GM21423 (cell line): ENCODE results near the gene RARA.

Source experiments
- ATAC-seq: cut with Tn5 transposase; IDR thresholded peaks from one replicate; pipeline ENCODE4 v1.9.1; 2021; ENCODE audit warnings: mild to moderate bottlenecking, moderate library complexity; ENCODE audit not compliant: unreplicated experiment

The RARA gene

DNA sequence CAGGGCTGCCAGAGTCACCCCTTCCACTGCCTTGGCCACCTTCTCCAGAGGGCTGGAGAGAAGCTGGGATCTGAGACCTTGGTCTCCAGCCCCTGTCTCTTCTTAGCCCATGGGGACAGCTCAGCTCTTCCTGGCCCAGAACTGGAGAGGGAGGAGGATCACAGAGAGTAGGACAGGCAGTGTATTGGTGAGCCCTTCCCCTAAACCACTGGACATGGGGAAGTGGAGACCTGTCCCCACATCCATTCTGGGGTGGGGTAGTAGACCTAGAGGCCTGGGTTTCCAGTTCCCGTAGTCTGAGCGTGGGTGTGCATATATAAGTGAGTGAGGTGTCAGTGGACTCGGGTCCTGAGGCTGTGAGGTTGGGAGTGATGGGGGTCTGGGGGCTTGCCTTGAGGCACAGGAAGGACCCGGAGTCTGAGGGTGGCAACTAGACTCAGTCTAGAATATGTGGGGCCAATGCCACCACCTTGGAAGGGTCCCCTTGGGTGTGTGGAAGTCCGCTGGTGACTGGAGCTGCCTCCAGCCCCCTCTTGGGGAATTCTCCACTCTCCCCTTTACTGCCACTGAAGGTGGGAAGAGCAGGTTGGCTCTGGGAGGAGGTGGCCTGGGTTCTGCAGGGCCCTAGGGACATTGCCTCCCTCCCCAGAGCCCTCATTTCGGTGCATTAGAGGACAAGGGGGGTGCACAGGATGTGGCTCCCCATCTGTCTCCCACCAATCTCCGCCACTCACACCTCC is 35.6 kb downstream of the RARA start:
- no peak for ATAC-seq

DNA sequence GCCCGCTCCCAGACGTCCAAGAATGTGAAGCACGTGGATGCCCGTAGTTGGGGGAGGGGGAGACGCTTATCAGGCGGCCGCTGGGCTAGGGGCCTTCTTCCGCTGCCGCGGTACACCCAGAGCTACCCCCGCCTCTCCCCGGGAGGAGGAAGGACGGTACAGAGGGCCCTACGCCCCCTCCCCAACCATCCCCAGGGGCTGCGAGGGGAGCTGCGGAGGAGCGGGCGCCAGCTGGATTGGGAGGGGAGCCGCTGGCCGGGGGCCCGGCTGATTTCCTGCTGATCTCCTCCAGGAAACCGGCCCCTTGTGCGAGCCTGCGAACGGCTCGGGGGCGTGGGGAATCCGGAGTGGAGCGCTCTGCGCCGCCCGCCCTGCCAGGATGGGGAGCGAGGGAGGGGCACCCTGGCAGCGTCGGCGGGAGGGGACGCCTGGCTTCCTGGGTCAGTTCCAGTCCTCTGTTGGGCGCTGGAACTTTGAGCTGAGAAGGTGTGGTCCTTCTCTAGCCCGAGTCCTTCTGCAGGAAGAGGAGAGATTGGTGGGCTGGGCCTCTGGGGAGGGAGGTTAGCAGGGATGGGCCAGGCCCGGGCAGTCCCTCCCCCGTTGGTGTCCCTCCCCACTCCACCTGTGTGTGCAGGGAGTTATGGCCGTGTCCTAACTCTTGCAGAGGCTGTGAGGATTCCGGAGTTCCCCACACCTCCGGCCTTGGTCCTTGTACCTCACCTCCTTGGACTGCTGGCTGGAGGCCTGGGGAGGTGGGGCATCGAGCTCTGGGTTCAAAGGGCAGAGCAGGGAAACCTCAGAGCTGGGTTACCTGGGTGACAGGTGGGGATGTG is 36.4 kb downstream of the RARA start:
- ATAC-seq, result no peak

DNA sequence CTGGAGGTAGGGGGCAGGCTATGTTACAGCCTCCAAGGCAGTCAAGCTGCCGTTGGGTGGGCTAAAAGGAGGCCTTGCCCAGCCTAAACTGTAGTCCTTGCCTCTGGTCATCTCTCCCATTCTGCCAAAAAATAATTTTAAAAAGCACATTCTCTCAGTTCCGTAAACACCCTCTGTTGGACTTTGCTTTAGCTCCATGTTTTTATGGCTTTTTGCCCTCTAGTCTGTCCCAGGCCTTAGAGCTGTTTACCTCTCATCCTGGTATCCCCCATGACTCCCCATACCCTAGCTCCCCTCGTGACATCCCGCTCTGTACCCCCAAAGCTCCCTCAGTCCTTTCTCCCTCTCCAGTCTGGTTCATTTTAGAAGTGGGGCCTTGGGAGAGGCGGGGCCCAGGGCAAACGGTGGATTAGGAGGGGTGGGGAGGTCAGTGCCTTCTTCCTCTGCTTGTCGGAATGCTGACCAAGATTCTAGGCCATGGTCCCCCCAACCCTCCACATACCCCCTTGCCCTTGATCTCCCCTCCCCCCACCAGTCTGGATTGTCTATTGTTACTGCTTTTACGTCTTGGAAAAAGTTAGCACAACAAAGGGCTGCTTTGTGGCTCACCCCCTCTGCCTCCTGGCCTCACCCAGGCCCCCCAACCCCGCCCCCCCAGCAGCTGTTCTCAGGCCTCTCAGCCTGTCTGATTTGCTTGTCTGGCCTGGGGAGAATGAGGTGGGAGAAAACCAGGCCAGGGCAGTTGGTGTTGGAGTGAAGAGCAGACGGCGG is 37.2 kb downstream of the RARA start:
- ATAC-seq, result no peak

- ATAC-seq, result no peak
Measured at GRCh38 chr17:40346765-40347158, 37.8 kb downstream of the RARA start.

- no peak for ATAC-seq
Measured at GRCh38 chr17:40347319-40348135, 38.5 kb downstream of the RARA start.

DNA sequence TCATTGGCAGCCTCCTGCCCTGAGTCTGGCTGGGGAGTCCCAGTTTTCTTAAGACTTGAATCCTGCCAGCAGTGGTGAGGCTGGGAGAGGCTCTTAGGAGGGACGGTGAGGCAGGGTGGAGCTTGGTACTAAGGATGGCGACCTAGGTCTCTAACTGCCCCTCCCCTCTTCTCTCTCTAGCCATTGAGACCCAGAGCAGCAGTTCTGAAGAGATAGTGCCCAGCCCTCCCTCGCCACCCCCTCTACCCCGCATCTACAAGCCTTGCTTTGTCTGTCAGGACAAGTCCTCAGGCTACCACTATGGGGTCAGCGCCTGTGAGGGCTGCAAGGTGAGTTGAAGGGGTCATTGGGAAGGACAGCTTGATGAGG is 39.1 kb downstream of the RARA start:
- no peak for ATAC-seq

DNA sequence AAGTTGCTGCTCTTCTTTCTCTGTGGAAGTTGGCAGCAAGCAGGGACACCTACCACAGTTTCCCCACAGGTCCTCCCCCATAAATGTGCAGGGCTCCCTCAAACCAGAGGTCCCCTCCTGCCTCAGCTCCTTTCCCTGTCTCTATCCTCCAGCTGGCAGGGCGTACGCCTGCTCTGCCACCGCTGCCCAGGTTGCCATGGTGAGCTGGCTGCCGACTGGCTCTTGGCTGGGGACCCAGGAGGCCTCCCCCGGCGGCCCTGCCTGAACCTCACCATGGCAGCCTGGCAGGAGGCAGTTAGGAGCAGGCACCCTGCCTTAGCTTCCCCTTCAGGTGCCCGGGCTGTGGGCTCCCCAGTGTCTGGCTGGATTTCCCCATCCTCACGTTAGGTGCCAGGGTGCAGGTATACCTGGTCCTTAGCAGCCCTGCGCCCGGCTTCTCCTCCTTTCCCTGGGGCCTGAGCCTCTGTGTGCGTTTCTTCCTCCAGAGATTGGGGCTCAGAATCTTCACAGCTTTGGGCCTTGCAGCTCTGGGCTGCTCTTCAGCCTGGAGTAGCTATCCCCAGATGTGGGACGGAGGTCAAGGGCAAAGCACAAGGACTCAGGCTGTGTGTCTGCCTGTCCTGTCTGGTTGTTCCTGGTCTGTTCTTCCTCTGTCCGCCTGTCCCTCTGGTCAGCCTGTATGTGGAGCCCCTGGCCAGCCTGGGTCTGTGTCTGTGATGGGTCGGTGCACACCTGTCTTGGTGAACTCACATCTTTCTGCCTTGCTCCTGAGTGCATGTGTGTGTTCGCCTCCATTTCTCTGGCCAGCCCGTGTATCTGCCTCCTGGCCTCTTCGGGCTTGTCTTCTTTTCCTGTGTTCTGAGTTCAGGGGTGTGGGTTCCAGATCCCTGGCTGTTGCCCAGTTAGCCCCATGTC is 39.8 kb downstream of the RARA start:
- no peak for ATAC-seq

DNA sequence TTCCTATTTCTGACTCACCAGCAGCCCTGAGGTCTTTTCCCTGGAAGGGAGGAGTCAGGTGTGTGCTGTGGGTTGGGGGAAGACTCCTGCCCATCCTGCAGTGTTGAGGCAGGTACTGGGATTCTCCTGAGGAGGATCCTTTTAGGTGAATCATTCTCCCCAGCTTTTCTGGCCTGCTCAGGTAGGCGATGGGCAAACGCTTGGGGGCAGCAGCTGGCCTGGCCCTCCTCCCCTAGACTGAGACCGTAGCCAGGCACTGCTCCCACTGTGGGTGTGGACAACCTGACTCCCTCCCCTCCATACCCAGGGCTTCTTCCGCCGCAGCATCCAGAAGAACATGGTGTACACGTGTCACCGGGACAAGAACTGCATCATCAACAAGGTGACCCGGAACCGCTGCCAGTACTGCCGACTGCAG is 40.5 kb downstream of the RARA start:
- no peak for ATAC-seq

DNA sequence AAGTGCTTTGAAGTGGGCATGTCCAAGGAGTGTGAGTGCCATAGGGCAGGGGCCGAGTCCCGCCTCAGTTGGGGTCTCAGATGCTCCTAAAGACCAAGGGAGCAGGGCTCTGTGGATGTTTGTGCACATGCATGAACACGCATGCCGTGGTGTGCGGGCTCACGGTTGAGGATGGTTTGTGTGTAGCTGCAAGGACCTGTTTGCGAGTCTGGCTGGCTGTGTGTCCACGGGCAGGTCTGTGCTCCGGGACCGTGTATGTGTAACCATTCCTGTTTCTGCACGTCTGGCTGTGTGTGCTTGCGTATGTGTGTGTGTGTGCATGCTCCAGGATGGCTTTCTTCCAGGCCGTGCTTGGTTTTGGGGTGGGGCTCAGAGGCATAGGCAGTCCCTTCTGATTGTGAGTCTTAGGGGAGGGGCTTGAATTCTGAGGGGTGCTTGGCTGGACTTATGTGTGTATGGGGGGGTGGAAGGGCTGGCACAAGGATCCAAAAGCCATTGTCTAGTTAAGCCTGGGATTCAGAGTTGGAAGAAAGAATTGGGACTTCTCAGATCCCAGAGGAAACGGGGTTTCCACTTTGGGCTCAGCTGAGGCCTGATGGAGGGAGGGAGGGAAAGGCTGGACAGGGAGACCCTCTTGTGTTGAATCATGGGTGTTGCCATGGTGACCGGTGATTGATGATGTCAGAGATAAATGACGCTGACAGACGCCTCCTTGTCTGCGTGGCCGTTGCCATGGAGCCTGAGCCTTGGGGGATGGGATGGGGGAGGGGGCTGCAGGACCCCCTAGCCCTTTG is 41.1 kb downstream of the RARA start:
- ATAC-seq, result no peak

GRCh38 chr17:40350689-40351358 is 41.8 kb downstream of the RARA start:
- ATAC-seq, result no peak

DNA sequence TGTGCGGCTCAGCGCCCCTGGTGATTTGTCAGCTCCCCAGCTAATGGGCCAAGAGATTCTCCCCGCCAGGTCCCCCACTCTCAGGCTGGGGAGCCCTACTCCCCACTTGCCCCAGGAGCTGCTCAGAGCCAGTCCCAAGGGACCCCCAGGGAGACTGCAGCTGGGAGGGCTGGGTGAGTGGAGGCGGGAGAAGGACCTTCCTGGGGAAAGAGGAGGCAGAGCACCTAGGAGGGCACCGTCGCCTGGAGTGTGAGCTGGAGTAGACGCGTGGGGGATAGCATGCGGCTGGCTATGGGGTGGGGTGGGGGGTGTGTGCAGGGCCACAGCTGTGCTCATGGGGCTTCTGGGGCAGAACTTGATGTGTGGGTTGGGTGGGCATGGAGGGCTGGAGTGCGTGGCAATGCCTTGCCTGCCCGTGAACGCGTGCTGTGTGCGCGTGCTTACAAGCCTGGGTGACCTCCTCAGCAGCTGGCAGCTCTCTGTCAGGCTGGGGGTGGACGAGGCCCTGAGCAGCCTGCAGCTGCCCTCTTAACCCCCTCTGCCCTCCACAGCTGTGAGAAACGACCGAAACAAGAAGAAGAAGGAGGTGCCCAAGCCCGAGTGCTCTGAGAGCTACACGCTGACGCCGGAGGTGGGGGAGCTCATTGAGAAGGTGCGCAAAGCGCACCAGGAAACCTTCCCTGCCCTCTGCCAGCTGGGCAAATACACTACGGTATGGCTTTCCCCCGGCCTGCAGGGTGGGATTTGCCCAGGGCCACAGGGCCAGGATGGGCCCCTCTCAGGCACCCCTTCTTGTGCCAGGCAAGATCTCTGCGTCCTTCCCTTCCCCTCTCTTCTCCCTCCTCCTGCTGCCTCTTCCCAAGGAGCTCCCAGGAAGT is 42.6 kb downstream of the RARA start:
- ATAC-seq, result no peak

DNA sequence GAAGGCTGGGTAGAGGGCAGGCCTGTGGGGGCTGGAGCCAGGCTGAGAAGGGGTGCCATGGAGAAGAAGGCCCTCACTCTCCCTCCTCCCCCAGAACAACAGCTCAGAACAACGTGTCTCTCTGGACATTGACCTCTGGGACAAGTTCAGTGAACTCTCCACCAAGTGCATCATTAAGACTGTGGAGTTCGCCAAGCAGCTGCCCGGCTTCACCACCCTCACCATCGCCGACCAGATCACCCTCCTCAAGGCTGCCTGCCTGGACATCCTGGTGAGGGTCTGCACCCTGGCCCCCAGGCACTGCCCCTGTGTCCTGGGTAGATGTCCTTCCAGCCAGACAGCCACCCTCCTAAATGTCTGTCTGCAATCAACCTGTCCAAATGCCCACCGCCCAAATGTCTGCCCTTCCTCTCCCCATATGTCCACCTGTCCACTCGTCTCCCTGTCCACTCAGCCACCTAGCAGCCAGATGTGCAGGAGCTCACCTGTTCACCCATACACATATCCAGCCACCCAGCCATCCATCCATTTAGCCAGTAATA is 43.3 kb downstream of the RARA start:
- ATAC-seq, result no peak

DNA sequence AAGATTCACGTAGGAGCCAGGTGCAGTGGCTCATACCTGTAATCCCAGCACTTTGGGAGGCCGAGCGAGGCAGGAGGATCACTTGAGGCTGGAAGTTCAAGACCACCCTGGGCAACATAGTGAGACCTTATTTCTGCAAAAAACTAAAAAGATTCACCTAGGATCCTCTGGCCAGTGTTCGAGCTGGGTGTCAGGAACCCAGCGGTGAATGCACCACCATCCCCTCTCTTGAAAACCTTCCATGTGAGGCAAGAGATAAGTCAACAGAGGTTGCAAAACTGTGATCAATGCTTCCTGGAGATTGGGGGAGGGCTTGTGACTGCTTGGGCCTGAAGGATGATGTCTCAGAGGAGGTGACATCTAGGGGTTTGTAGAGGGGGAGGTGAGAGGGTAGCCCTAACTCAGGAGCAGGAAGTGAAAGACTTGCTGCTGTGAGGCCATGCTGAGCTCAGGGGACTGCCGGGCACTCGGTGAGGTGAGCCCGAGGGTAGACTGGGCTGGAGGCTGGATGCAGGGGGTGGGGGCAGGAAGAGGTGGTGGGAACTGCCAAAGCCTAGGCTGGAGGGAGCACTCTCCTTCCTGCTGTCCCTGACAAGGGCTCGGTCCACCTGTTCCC is 43.9 kb downstream of the RARA start:
- no peak for ATAC-seq

GRCh38 chr17:40354221-40355122 is 45.5 kb downstream of the RARA start:
- no peak for ATAC-seq

- no peak for ATAC-seq
Measured at GRCh38 chr17:40355123-40355803, 46.3 kb downstream of the RARA start.
